ENCODE measurements around the gene ABHD14A. TPM values are rescaled to one million over a fixed set of nuclear protein-coding genes. Genes with fewer than 3 reads are reported as not detected.

ABHD14A gene
- total RNA-seq, 1 donor from 2014 or later, result 12.2 TPM

- peak overlapping the region; percentile 59 for H3K4me3 Mint-ChIP-seq (ENCODE audit: unreplicated experiment)
- H3K9me3 Mint-ChIP-seq (ENCODE audit: unreplicated experiment), result no peaks in the 10 kb centered on the region
- H3K36me3 Mint-ChIP-seq (ENCODE audit: unreplicated experiment), result no peaks in the 10 kb centered on the region
- no peak for DNase-seq (ENCODE audit: extremely low spot score, unreplicated experiment)
- no peaks in the 10 kb centered on the region for H3K27me3 Mint-ChIP-seq (ENCODE audit: unreplicated experiment)
- no peak overlapping the region for H3K27ac Mint-ChIP-seq (ENCODE audit: unreplicated experiment)
- H3K4me1 Mint-ChIP-seq (ENCODE audit: unreplicated experiment), result peaks cover 37% of the 10 kb centered on the region
- TF ChIP-seq CTCF (IDR thresholded peaks at IDR 0.05), result no peak
Observed at GRCh38 chr3:51968883-51969678, 5.8 kb upstream of the ABHD14A start.

- no peak overlapping the region for H3K27ac Mint-ChIP-seq (ENCODE audit: unreplicated experiment)
- no peaks in the 10 kb centered on the region for H3K36me3 Mint-ChIP-seq (ENCODE audit: unreplicated experiment)
- DNase-seq (ENCODE audit: extremely low spot score, unreplicated experiment), result no peak
- H3K27me3 Mint-ChIP-seq (ENCODE audit: unreplicated experiment), result no peaks in the 10 kb centered on the region
- H3K4me1 Mint-ChIP-seq (ENCODE audit: unreplicated experiment), result peaks cover 42% of the 10 kb centered on the region
- no peak for TF ChIP-seq CTCF (IDR thresholded peaks at IDR 0.05)
- no peaks in the 10 kb centered on the region for H3K9me3 Mint-ChIP-seq (ENCODE audit: unreplicated experiment)
- no peak overlapping the region for H3K4me3 Mint-ChIP-seq (ENCODE audit: unreplicated experiment)
Observed at GRCh38 chr3:51969841-51970240, 5.0 kb upstream of the ABHD14A start.

GRCh38 chr3:51970606-51971300 lies 4.1 kb upstream of the ABHD14A start:
- Mint-ChIP-seq H3K4me1 (ENCODE audit: unreplicated experiment) (peaks cover 39% of the 10 kb centered on the region), H3K27ac (ENCODE audit: unreplicated experiment) (no peak overlapping the region)

GRCh38 chr3:51971350-51971749 lies 3.5 kb upstream of the ABHD14A start:
- no peaks in the 10 kb centered on the region for H3K27me3 Mint-ChIP-seq (ENCODE audit: unreplicated experiment)
- H3K27ac Mint-ChIP-seq (ENCODE audit: unreplicated experiment), result no peak overlapping the region
- DNase-seq (ENCODE audit: extremely low spot score, unreplicated experiment), result no peak
- no peak overlapping the region for H3K4me3 Mint-ChIP-seq (ENCODE audit: unreplicated experiment)
- TF ChIP-seq CTCF (IDR thresholded peaks at IDR 0.05), result no peak
- peaks cover 36% of the 10 kb centered on the region for H3K4me1 Mint-ChIP-seq (ENCODE audit: unreplicated experiment)
- no peaks in the 10 kb centered on the region for H3K36me3 Mint-ChIP-seq (ENCODE audit: unreplicated experiment)
- H3K9me3 Mint-ChIP-seq (ENCODE audit: unreplicated experiment), result no peaks in the 10 kb centered on the region

More at GRCh38 chr3:51970606-51971300, 4.1 kb upstream of the ABHD14A start:
- Mint-ChIP-seq H3K36me3 (ENCODE audit: unreplicated experiment) (no peaks in the 10 kb centered on the region), H3K27me3 (ENCODE audit: unreplicated experiment) (no peaks in the 10 kb centered on the region), H3K9me3 (ENCODE audit: unreplicated experiment) (no peaks in the 10 kb centered on the region), H3K4me3 (ENCODE audit: unreplicated experiment) (no peak overlapping the region)
- no peak for DNase-seq (ENCODE audit: extremely low spot score, unreplicated experiment)
- no peak for TF ChIP-seq CTCF (IDR thresholded peaks at IDR 0.05)

GRCh38 chr3:51974277-51974962 lies 444 bp upstream of the ABHD14A start:
- Mint-ChIP-seq H3K36me3 (ENCODE audit: unreplicated experiment) (no peaks in the 10 kb centered on the region), H3K27ac (ENCODE audit: unreplicated experiment) (peak overlapping the region; percentile 93), H3K9me3 (ENCODE audit: unreplicated experiment) (no peaks in the 10 kb centered on the region), H3K4me1 (ENCODE audit: unreplicated experiment) (peaks cover 21% of the 10 kb centered on the region), H3K27me3 (ENCODE audit: unreplicated experiment) (no peaks in the 10 kb centered on the region), H3K4me3 (ENCODE audit: unreplicated experiment) (peak overlapping the region; percentile 95)
- DNase-seq (ENCODE audit: extremely low spot score, unreplicated experiment), result no peak
- TF ChIP-seq CTCF (IDR thresholded peaks at IDR 0.05), result no peak

Measured in osteocyte (in vitro differentiated cells).